DND-41 (cell line): Measurements from ENCODE around the gene MARCHF3.
A peak's percentile ranks its signal among the peaks of the same experiment; 100 is the strongest.

ENCODE experiments used
- ATAC-seq: fragments of 200-7000 bp; cut with Tn5 transposase; 3 replicates; pipeline ENCODE4 v1.9.1; 2021; ENCODE audit warnings: low read depth; ENCODE audit not compliant: insufficient read depth
- DNase-seq: peaks from one replicate; pipeline ENCODE4 v3.0.0-alpha.2; 2020
- H2AFZ ChIP-seq: 2 replicates; pipeline ENCODE4 v1.6.0; 2012; ENCODE audit warnings: low read depth, low read length
- H3K27ac ChIP-seq: 2 replicates; pipeline ENCODE4 v1.5.1; 2012; ENCODE audit warnings: low read length, inconsistent platforms
- H3K27me3 ChIP-seq: fragments of 200-600 bp; sonication (generic); 2 replicates; pipeline ENCODE4 v1.6.0; 2012; ENCODE audit warnings: low read length, mild to moderate bottlenecking, inconsistent platforms; ENCODE audit not compliant: insufficient read depth, poor library complexity
- H3K36me3 ChIP-seq: 2 replicates; pipeline ENCODE4 v1.5.1; 2012; ENCODE audit warnings: low read length, inconsistent platforms; ENCODE audit not compliant: insufficient read depth
- H3K4me1 ChIP-seq: 2 replicates; pipeline ENCODE4 v1.5.1; 2012; ENCODE audit warnings: mild to moderate bottlenecking, low read length; ENCODE audit not compliant: insufficient read depth
- H3K4me2 ChIP-seq: 2 replicates; pipeline ENCODE4 v1.6.0; 2012; ENCODE audit warnings: mild to moderate bottlenecking, moderate library complexity, low read length, inconsistent platforms; ENCODE audit not compliant: insufficient read depth
- H3K4me3 ChIP-seq, 2 experiments: fragments of 200-600 bp in 1 of 2; shearing (Covaris generic) in 1 of 2; 2 replicates each; pipeline ENCODE4 v1.5.1; 2012 to 2016; ENCODE audit warnings: inconsistent platforms in 2 of 2, low read length in 2 of 2, mild to moderate bottlenecking in 2 of 2, low read depth in 1 of 2, moderate library complexity in 1 of 2
- H3K79me2 ChIP-seq: 2 replicates; pipeline ENCODE4 v1.6.0; 2012; ENCODE audit warnings: low read length, inconsistent platforms; ENCODE audit not compliant: insufficient read depth
- H3K9ac ChIP-seq: 2 replicates; pipeline ENCODE4 v1.6.0; 2012; ENCODE audit warnings: low read depth, mild to moderate bottlenecking, inconsistent platforms, low read length, moderate library complexity
- H3K9me3 ChIP-seq: 2 replicates; pipeline ENCODE4 v1.5.1; 2012; ENCODE audit warnings: low read length, moderate library complexity, mild to moderate bottlenecking, inconsistent platforms; ENCODE audit not compliant: insufficient read depth, severe bottlenecking
- H4K20me1 ChIP-seq: 2 replicates; pipeline ENCODE4 v1.6.0; 2012; ENCODE audit warnings: low read length; ENCODE audit not compliant: insufficient read depth
- CTCF ChIP-seq: IDR thresholded peaks from 2 replicates; pipeline ENCODE4 v1.5.1; 2012; ENCODE audit warnings: borderline replicate concordance, low read length, moderate library complexity, mild to moderate bottlenecking; ENCODE audit not compliant: poor library complexity, severe bottlenecking; ENCODE audit errors: extremely low read depth
- EZH2 ChIP-seq: IDR thresholded peaks from 3 replicates; pipeline ENCODE4 v1.6.1; 2012; ENCODE audit warnings: borderline replicate concordance, low read depth, mild to moderate bottlenecking, moderate library complexity, low read length, inconsistent platforms; ENCODE audit not compliant: severe bottlenecking

MARCHF3 gene

DNA sequence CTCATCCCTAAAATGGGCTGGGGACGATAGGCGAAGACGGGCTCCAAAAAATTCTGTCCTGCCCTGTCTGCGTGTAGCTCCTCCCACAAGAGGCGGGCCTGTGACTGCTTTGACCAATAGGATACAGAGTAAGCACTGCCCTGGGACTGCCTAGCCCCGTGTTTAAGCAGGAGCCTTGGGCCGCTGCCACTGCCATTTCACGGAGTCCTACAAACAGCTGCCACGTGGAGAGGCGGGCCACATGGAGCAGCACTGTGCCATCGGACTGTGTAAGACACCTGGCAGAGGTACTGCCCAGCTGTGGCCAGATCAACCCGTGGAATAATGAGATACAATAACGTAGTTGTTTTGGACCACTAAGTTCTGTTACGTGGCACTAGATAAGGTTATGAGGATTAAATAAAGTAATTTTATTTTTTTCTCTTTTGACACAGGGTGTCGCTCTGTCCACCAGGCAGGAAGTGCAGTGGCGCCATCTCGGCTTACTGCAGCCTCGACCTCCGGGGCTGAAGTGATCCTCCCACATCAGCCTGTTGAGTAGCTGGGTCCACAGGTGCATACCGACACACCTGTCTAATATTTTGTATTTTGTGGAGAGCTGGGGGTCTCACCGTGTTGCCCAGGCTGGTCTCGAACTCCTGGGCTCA, 166.2 kb downstream of the MARCHF3 start:
- TF ChIP-seq CTCF, result no peak
- no peak for TF ChIP-seq EZH2
- Histone ChIP-seq H3K27ac (no peak overlapping the region), H3K9me3 (no peaks in the 10 kb centered on the region), H3K79me2 (no peaks in the 10 kb centered on the region), H3K4me2 (no peak overlapping the region), H3K4me1 (no peaks in the 10 kb centered on the region), H2AFZ (no peak overlapping the region), H3K4me3 (no peak overlapping the region), H3K36me3 (peaks cover 19% of the 10 kb centered on the region), H4K20me1 (no peaks in the 10 kb centered on the region), H3K9ac (no peak overlapping the region), H3K27me3 (no peaks in the 10 kb centered on the region)
- ATAC-seq, result peak; percentile 37; the same call in 1 of the 3 replicates
- DNase-seq, result no peak

- no peak for ATAC-seq
These were observed 167.0 kb downstream of the MARCHF3 start for GRCh38 chr5:126863402-126863801.

GRCh38 chr5:126858441-126858840, 171.9 kb downstream of the MARCHF3 start:
- Histone ChIP-seq H3K79me2 (no peaks in the 10 kb centered on the region), H3K9ac (no peak overlapping the region), H3K4me3 (no peak overlapping the region), H3K9me3 (no peaks in the 10 kb centered on the region), H3K4me1 (no peaks in the 10 kb centered on the region), H4K20me1 (no peaks in the 10 kb centered on the region), H3K27ac (no peak overlapping the region), H3K4me2 (no peak overlapping the region), H3K27me3 (no peaks in the 10 kb centered on the region), H3K36me3 (peaks cover 29% of the 10 kb centered on the region), H2AFZ (no peak overlapping the region)
- TF ChIP-seq CTCF (no peak), EZH2 (no peak)
- DNase-seq (no peak), ATAC-seq (no peak)

More at GRCh38 chr5:126863402-126863801, 167.0 kb downstream of the MARCHF3 start:
- no peaks in the 10 kb centered on the region for H3K9me3 ChIP-seq
- H3K27me3 ChIP-seq, result no peaks in the 10 kb centered on the region
- no peak overlapping the region for H3K4me2 ChIP-seq
- H2AFZ ChIP-seq, result no peak overlapping the region
- H3K27ac ChIP-seq, result no peak overlapping the region
- no peak overlapping the region for H3K4me3 ChIP-seq
- H3K79me2 ChIP-seq, result no peaks in the 10 kb centered on the region
- no peak overlapping the region for H3K9ac ChIP-seq
- H3K36me3 ChIP-seq, result peaks cover 25% of the 10 kb centered on the region
- H4K20me1 ChIP-seq, result no peaks in the 10 kb centered on the region
- DNase-seq, result no peak
- H3K4me1 ChIP-seq, result no peaks in the 10 kb centered on the region
- TF ChIP-seq CTCF (no peak), EZH2 (no peak)
